HCEC 1CT (cell line): ENCODE data around the gene PDE10A.

ENCODE experiments used
- DNase-seq: peaks from one replicate; pipeline ENCODE4 v3.0.0-alpha.2; 2017

PDE10A gene

DNA sequence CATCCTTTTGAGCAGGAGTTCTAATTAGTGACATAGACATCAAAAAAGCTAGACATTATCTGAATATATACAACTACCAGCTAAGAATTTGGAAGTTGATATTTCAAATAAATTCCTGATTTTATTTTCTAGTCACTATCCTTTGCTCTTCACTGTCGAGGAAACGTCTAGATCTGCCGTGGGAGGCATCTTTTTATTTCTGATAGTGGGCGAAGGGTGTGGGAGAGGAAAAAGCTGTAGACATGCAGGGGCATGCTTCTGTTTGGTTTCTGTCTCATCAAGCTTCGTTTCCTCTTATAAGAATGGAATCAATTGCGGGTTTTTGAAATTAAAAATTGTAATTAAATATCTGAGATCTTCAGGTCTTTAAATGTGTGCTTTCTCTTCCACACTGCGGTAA is 337.4 kb downstream of the PDE10A start:
- no peak for DNase-seq

DNA sequence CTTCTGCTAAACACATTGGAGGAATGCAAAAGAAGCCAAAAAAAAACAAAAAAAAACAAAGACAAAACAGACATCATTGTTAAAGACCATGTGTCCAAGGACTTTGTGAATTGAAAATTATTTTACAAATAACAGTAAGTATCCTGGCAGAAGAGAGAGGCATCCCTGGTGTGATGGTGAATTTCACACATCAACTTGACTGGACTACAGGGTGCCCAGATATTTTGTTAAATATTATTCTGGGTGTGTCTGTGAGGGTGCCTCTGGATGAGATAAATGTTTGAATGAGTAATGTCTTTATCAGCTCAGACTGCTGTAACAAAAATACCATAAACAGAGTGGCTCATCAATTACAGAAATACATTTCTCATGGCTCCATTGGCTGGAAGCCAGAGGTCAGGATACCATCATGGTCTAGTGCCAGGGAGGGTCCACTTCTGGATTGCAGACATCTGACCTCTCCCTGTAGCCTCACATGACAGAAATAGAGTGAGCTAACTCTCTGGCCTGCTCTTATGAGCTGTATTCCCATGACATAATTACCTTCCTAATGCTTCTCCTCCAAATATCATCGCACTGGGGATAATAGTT is 341.4 kb downstream of the PDE10A start:
- no peak for DNase-seq

GRCh38 chr6:165321150-165321549 is 341.9 kb downstream of the PDE10A start:
- DNase-seq: no peak

- DNase-seq: no peak
These were observed 345.3 kb downstream of the PDE10A start for GRCh38 chr6:165317723-165318122.

- no peak for DNase-seq
These were observed 353.9 kb downstream of the PDE10A start, which contains the start of gene C6orf118 for GRCh38 chr6:165308926-165309731. Gene C6orf118, minus strand, starts transcription at chr6:165309605. Its CDS starts 19 bp downstream, at chr6:165309586.

DNA sequence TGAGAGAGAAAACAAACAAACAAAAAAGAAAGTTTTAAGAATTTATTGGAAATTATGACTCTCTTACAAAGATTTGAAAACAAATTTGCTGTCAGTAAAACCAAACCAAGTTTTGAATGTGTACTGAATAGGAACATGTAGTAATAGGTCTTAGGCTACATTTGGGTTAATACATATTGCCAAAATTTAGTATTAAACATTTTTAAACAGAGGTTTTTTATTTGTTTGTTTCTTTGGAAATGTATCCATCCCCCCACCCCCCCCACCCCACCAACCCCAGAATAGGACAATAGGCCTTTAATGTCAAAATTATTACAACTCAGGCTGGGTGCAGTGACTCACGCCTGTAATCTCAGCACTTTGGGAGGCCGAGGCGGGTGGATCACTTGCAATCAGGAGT is 356.1 kb downstream of the PDE10A start:
- no peak for DNase-seq

- no peak for DNase-seq
These were observed 361.4 kb downstream of the PDE10A start for GRCh38 chr6:165301372-165302246.

GRCh38 chr6:165300422-165300936 is 362.6 kb downstream of the PDE10A start:
- no peak for DNase-seq

- DNase-seq: no peak
These were observed 364.2 kb downstream of the PDE10A start for GRCh38 chr6:165298875-165299274.

DNA sequence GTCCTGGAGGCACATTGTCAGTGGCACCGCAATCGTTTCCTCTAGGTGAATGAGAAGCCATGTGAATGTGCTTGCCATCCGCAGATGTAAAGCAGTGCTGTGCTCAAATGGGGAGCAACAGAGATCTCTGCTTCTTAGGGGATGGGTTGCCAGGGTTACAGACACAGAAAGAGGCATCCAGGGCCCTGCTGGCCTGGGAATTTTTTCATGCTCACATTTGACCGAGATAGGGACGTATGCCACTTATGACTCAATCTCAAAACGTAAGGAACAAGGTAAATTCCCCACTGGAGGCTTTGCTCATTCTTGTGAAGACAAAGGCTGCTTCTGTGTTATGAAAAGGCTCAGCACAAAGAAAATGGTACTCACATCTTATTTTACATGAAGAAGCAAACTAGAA is 364.6 kb downstream of the PDE10A start:
- no peak for DNase-seq

DNA sequence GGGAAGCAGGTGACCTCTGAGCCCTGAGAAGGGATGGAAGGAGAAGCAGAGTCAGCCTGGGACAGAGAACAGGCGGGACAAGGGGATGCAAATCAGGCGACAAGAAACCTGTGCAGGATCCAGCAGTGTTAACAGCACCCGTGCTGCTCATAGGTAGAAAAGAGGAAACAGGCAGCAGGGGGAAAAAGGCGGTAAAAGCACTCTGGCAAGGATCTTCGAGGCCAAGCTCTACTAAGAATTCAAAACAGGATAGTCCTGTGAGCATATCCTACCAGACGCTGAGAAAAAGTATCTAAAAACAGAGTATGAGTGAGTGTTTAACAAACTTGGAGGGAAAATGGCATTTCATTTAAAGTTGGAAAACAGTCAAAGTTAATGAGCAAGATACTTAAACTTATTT is 370.4 kb downstream of the PDE10A start:
- DNase-seq: no peak
